Dendritic cell treated with granulocyte-macrophage colony-stimulating factor and Interleukin-4, amounts not matched to agents 40 ng/mL and 50 ng/mL, for 4 days (primary cell): ENCODE measurements around the gene SNTG2.
"Not testable (repeated sequence)": the region's sequence is repeated elsewhere in the genome, so short reads cannot be mapped to it uniquely, and the experiment has no call there.

ENCODE experiments used
- H3K27ac Mint-ChIP-seq: one replicate; pipeline ENCODE4 v1.8.0; 2022; ENCODE audit warnings: mild to moderate bottlenecking, mixed read lengths
- H3K27me3 Mint-ChIP-seq: one replicate; pipeline ENCODE4 v1.8.0; 2022; ENCODE audit warnings: mild to moderate bottlenecking, mixed read lengths
- H3K36me3 Mint-ChIP-seq: one replicate; pipeline ENCODE4 v1.8.0; 2022; ENCODE audit warnings: low read depth, mixed read lengths
- H3K4me1 Mint-ChIP-seq: one replicate; pipeline ENCODE4 v1.8.0; 2022; ENCODE audit warnings: low read depth, mixed read lengths
- H3K4me3 Mint-ChIP-seq: one replicate; pipeline ENCODE4 v1.8.0; 2022; ENCODE audit warnings: mild to moderate bottlenecking, moderate library complexity, mixed read lengths
- H3K9me3 Mint-ChIP-seq: one replicate; pipeline ENCODE4 v1.8.0; 2022; ENCODE audit warnings: mixed read lengths
- intact Hi-C: fragments of 100-400 bp; cut with micrococcal nuclease; formaldehyde crosslinking; loops from one replicate; pipeline ENCODE4 v1.15.0; 2022

Gene SNTG2

GRCh38 chr2:1104364-1104763 lies 153.7 kb downstream of the SNTG2 start:
- intact Hi-C loops: no loop called here
- no peaks in the 10 kb centered on the region for H3K36me3 Mint-ChIP-seq
- H3K27me3 Mint-ChIP-seq: no peaks in the 10 kb centered on the region
- H3K4me3 Mint-ChIP-seq: no peak overlapping the region
- H3K9me3 Mint-ChIP-seq: no peaks in the 10 kb centered on the region
- H3K4me1 Mint-ChIP-seq: no peaks in the 10 kb centered on the region
- no peak overlapping the region for H3K27ac Mint-ChIP-seq

GRCh38 chr2:1106344-1106743 lies 155.7 kb downstream of the SNTG2 start:
- H3K27ac Mint-ChIP-seq, H3K36me3 Mint-ChIP-seq, H3K4me1 Mint-ChIP-seq, H3K4me3 Mint-ChIP-seq, intact Hi-C loops, H3K9me3 Mint-ChIP-seq, H3K27me3 Mint-ChIP-seq: not testable (repeated sequence)

- Mint-ChIP-seq H3K9me3 (peaks cover 74% of the 10 kb centered on the region), H3K27ac (no peak overlapping the region), H3K4me1 (no peaks in the 10 kb centered on the region), H3K4me3 (no peak overlapping the region), H3K36me3 (no peaks in the 10 kb centered on the region), H3K27me3 (no peaks in the 10 kb centered on the region)
- intact Hi-C loops: no loop called here
Measured at GRCh38 chr2:1115843-1116539, 165.3 kb downstream of the SNTG2 start.

GRCh38 chr2:1117569-1117968 lies 166.9 kb downstream of the SNTG2 start:
- intact Hi-C loops: no loop called here
- Mint-ChIP-seq H3K4me3 (no peak overlapping the region), H3K36me3 (no peaks in the 10 kb centered on the region), H3K4me1 (no peaks in the 10 kb centered on the region), H3K9me3 (peaks cover 60% of the 10 kb centered on the region), H3K27me3 (no peaks in the 10 kb centered on the region), H3K27ac (no peak overlapping the region)

GRCh38 chr2:1125217-1125616 lies 174.6 kb downstream of the SNTG2 start:
- Mint-ChIP-seq H3K4me3 (no peak overlapping the region), H3K9me3 (no peaks in the 10 kb centered on the region), H3K4me1 (no peaks in the 10 kb centered on the region), H3K27ac (no peak overlapping the region), H3K36me3 (no peaks in the 10 kb centered on the region), H3K27me3 (no peaks in the 10 kb centered on the region)
- intact Hi-C loops: no loop called here

- Mint-ChIP-seq H3K36me3 (no peaks in the 10 kb centered on the region), H3K27ac (no peak overlapping the region), H3K9me3 (no peaks in the 10 kb centered on the region), H3K27me3 (no peaks in the 10 kb centered on the region), H3K4me1 (no peaks in the 10 kb centered on the region), H3K4me3 (no peak overlapping the region)
- intact Hi-C loops: no loop called here
Measured at GRCh38 chr2:1125633-1126370, 175.2 kb downstream of the SNTG2 start.

GRCh38 chr2:1129982-1130381 lies 179.3 kb downstream of the SNTG2 start:
- H3K4me3 Mint-ChIP-seq: no peak overlapping the region
- H3K9me3 Mint-ChIP-seq: no peaks in the 10 kb centered on the region
- H3K36me3 Mint-ChIP-seq: no peaks in the 10 kb centered on the region
- intact Hi-C loops: no loop called here
- H3K27ac Mint-ChIP-seq: no peak overlapping the region
- no peaks in the 10 kb centered on the region for H3K4me1 Mint-ChIP-seq
- peaks cover 6% of the 10 kb centered on the region for H3K27me3 Mint-ChIP-seq

GRCh38 chr2:1130922-1131321 lies 180.3 kb downstream of the SNTG2 start:
- Mint-ChIP-seq H3K27me3 (peaks cover 6% of the 10 kb centered on the region), H3K36me3 (no peaks in the 10 kb centered on the region), H3K4me3 (no peak overlapping the region), H3K27ac (no peak overlapping the region), H3K4me1 (no peaks in the 10 kb centered on the region), H3K9me3 (no peaks in the 10 kb centered on the region)
- intact Hi-C loops: no loop called here

- H3K36me3 Mint-ChIP-seq: no peaks in the 10 kb centered on the region
- intact Hi-C loops: no loop called here
- no peak overlapping the region for H3K4me3 Mint-ChIP-seq
- H3K27ac Mint-ChIP-seq: no peak overlapping the region
- H3K9me3 Mint-ChIP-seq: no peaks in the 10 kb centered on the region
- H3K27me3 Mint-ChIP-seq: peaks cover 7% of the 10 kb centered on the region
- H3K4me1 Mint-ChIP-seq: no peaks in the 10 kb centered on the region
Measured at GRCh38 chr2:1132328-1132969, 181.8 kb downstream of the SNTG2 start.

GRCh38 chr2:1133896-1134295 lies 183.2 kb downstream of the SNTG2 start:
- H3K4me3 Mint-ChIP-seq, H3K9me3 Mint-ChIP-seq, intact Hi-C loops, H3K27me3 Mint-ChIP-seq, H3K4me1 Mint-ChIP-seq, H3K27ac Mint-ChIP-seq, H3K36me3 Mint-ChIP-seq: not testable (repeated sequence)

- intact Hi-C loops: no loop called here
- Mint-ChIP-seq H3K27ac (no peak overlapping the region), H3K4me1 (no peaks in the 10 kb centered on the region), H3K9me3 (no peaks in the 10 kb centered on the region), H3K27me3 (peaks cover 7% of the 10 kb centered on the region), H3K4me3 (no peak overlapping the region), H3K36me3 (no peaks in the 10 kb centered on the region)
Measured at GRCh38 chr2:1134629-1135028, 184.0 kb downstream of the SNTG2 start.

- Mint-ChIP-seq H3K4me1 (no peaks in the 10 kb centered on the region), H3K9me3 (no peaks in the 10 kb centered on the region), H3K36me3 (no peaks in the 10 kb centered on the region), H3K27ac (no peak overlapping the region), H3K4me3 (no peak overlapping the region), H3K27me3 (peaks cover 7% of the 10 kb centered on the region)
- intact Hi-C loops: no loop called here
Measured at GRCh38 chr2:1136067-1136466, 185.4 kb downstream of the SNTG2 start.

GRCh38 chr2:1136846-1137245 lies 186.2 kb downstream of the SNTG2 start:
- Mint-ChIP-seq H3K4me3 (no peak overlapping the region), H3K27ac (no peak overlapping the region), H3K9me3 (no peaks in the 10 kb centered on the region), H3K27me3 (peaks cover 7% of the 10 kb centered on the region), H3K4me1 (no peaks in the 10 kb centered on the region), H3K36me3 (no peaks in the 10 kb centered on the region)
- intact Hi-C loops: no loop called here

- Mint-ChIP-seq H3K36me3 (no peaks in the 10 kb centered on the region), H3K9me3 (no peaks in the 10 kb centered on the region), H3K27me3 (peaks cover 7% of the 10 kb centered on the region), H3K4me1 (no peaks in the 10 kb centered on the region), H3K4me3 (no peak overlapping the region), H3K27ac (no peak overlapping the region)
- intact Hi-C loops: no loop called here
Measured at GRCh38 chr2:1137264-1137663, 186.6 kb downstream of the SNTG2 start.
